GM12875 (cell line): ENCODE data around the gene DOCK10.
"Not testable (repeated sequence)": the region's sequence is repeated elsewhere in the genome, so short reads cannot be mapped to it uniquely, and the experiment has no call there.

Experiments used
- H3K4me3 ChIP-seq: one replicate; pipeline ENCODE4 v1.5.1; 2011; ENCODE audit warnings: low read depth, low read length, control low read depth
- TF ChIP-seq, protein P1 (sequence below): IDR thresholded peaks from 2 replicates; pipeline ENCODE4 v1.5.1; 2011; ENCODE audit warnings: low read depth, mild to moderate bottlenecking, control low read depth, inconsistent platforms, low read length, moderate library complexity, borderline replicate concordance; ENCODE audit not compliant: insufficient read depth

DOCK10 gene

DNA sequence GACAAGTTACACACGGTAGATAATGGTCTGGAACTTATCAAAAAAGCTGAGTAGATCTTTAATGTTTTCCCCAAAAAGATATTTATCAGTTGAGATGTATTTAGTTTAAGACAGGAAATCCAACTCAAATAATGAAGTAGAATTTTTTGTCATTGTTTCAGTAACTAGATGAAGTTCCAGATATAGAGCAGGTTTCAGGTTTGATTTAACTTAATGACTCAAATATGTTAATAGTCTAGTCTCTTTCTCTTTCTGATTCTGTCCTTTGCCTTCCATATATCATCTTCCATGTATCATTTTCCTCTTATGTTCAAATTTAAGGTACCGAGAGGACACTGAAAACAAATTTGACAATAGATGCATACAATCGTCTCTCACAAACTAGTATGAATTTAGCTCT is 23.6 kb upstream of the DOCK10 start:
- TF ChIP-seq, protein P1, sequence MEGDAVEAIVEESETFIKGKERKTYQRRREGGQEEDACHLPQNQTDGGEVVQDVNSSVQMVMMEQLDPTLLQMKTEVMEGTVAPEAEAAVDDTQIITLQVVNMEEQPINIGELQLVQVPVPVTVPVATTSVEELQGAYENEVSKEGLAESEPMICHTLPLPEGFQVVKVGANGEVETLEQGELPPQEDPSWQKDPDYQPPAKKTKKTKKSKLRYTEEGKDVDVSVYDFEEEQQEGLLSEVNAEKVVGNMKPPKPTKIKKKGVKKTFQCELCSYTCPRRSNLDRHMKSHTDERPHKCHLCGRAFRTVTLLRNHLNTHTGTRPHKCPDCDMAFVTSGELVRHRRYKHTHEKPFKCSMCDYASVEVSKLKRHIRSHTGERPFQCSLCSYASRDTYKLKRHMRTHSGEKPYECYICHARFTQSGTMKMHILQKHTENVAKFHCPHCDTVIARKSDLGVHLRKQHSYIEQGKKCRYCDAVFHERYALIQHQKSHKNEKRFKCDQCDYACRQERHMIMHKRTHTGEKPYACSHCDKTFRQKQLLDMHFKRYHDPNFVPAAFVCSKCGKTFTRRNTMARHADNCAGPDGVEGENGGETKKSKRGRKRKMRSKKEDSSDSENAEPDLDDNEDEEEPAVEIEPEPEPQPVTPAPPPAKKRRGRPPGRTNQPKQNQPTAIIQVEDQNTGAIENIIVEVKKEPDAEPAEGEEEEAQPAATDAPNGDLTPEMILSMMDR = no peak
- H3K4me3 ChIP-seq = no peak overlapping the region

DNA sequence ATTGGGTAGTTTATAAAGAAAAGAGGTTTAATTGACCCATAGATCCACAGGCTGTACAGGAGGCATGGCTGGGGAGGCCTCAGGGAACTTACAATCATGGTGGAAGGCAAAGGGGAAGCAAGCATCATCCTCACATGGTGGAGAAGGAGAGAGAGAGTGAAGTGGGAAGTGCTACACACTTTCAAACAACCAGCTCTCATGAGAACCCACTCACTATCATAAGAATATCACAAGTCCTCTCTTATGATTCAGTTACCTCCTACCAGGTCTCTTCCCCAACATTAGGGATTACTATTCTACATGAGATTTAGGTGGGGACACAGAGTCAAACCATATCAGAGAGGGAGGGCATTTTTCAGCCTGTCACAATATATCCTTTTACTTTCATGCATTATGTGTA is 22.7 kb upstream of the DOCK10 start:
- no peak overlapping the region for H3K4me3 ChIP-seq
- TF ChIP-seq, protein P1 = no peak

DNA sequence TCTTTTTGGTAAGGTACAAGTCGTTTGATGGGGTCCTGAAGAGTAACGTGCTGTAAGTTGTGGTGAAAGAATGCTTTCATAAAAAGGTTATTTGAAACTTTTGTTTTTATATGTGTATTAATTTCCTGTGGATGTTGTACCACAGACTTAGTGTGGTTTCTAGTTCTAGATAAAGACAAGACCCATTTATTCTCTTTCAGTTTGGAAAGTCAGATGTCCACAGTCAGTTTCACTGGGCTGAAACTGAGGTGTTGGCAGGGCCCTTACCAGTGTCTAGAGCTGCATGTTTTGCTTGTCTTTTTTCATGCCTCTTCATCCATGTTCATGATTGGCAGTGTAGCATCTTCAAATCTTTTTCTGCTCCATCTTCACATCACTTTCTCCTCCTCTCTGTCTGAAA is 22.1 kb upstream of the DOCK10 start:
- TF ChIP-seq, protein P1 = no peak
- no peak overlapping the region for H3K4me3 ChIP-seq

DNA sequence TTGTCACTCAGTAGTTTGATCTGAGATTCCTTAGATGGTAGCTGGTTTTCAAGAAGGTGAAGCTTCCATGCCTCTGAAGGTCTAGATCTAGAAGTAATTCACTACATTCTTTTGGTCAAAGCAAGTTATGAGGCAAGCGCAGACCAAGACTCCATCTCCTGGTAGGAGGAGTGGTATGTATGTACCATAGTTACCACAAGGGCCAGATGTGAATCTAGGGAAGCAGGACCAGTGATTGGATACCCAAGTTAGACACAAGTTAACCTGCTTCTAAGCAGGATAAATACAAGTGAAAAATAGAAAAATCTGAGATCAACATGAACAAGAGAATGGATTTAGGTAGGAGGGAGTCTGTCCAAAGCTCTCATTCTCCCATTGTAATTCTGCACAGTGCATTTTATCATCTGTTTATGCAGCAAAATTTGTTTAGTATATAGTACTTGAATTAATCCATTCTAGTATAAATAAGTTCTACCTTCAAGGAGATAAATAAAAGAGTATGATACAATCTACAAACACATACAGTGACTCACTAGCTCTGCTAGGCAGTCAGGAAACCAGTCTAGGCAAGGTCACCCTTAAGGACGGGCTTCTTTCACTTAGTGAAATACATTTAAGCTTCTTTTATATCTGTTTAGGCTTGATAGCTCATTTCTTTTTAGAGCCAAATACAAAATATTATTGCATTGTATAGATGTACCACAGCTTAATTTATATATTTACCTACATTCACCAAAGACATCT is 14.2 kb upstream of the DOCK10 start:
- H3K4me3 ChIP-seq = no peak overlapping the region
- TF ChIP-seq, protein P1 = no peak

DNA sequence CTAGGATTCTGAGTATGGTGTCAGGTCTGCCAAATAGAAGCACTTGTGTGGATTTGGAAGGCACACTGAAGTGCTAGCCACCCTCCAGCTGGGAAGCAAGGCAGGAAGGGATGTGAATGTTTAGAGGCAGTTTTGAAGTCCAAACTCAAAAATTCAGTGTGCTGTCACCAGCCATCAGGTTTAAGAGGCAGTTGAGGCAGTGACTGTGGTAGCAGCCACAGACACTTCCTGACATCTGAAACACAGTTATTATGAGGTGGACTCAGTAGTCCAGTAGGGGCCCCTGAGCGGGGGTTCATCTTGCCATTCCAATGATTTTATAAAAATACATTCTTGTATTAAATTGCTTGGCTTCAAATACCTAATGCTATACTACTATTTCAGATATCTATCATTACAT is 13.4 kb upstream of the DOCK10 start:
- H3K4me3 ChIP-seq = no peak overlapping the region
- TF ChIP-seq, protein P1 = no peak

DNA sequence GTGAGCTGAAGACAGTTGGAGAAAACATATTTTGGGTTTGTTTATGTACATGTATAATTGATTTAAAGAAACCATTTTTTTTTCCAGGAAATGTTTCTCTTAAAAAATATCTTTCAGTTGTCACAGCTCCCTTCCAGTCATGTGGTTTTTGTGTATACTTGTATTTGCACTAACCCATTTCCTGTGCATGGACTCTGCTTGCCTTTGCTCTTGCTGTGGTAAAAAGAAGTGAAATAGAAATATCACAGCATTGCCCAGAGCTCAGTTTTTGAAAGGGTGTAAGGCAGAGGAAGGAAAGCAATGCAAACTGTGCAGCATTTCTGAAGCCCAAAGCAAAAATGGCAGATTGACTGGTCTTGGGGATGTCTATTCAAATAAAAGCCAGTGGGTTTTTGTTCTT is 10.4 kb upstream of the DOCK10 start:
- TF ChIP-seq, protein P1 = no peak
- no peak overlapping the region for H3K4me3 ChIP-seq

DNA sequence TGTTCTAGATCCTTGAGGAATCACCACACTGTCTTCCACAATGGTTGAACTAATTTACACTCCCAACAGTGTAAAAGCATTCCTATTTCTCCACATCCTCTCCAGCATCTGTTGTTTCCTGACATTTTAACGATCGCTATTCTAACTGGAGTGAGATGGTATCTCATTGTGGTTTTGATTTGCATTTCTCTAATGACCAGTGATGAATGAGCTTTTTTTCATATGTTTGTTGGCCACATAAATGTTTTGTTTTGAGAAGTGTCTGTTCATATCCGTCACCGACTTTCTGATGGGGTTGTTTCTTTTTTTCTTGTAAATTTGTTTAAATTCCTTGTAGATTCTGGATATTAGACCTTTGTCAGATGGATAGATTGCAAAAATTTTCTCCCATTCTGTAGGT is 5.2 kb upstream of the DOCK10 start:
- not testable (repeated sequence) for H3K4me3 ChIP-seq
